ENCODE data around the gene PLPP3. TPM values are rescaled to one million over a fixed set of nuclear protein-coding genes. Genes with fewer than 3 reads are reported as not detected.
"Not testable (repeated sequence)": the region's sequence is repeated elsewhere in the genome, so short reads cannot be mapped to it uniquely, and the experiment has no call there.

Gene PLPP3
- 95.5 TPM for polyA plus RNA-seq (ENCODE audit: insufficient read length)

DNA sequence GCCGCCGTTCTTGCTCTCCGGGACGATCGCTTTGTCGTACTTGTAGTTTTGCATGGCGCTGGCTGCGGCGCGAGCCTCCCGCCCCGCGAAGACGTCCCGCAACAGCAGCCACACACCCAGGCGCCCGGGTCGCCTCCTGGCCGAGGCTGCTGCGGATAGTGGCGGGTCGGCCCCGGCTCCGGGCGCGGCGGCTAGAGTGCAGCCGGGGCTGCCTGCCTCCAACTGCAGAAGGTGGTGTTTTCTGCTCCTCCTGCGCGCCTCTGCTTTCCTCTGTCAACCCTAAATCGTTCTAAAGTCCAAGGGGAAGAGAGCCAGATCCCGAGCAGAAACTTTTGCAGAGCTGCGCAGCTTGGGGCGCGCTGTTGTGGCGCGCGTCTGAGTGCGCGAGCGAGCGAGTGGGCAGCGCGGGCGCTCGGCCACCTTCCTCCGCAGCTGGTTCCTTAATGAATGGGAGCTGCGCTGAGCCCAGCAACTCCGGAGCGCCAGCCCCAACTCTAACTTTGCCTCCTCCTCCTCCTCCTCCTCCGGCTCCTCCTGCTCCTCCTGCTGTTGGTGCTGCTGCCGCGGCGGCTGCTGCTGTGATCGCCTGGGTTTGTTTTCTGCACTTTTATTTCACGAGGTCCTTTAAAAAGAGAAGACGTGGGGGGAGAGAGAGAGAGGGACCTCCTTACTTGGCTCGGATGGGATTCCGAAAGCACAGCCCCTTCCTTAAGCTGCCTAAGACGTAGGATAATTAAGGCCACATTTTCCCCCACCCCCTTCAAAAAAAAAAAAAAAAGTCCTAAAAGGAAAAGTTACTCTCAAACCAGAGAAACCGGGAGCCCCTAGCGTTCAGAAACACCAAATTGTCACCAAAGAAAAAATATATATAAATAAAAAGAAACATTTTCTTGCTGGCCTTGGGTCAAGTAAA is at the start of gene PLPP3:
Gene PLPP3, minus strand, starts transcription at position 601 of the 913 bp plus-strand sequence. Its CDS starts 547 bp downstream, at position 54.
- DNase-seq (ENCODE audit: low read depth): peak; percentile 95

DNA sequence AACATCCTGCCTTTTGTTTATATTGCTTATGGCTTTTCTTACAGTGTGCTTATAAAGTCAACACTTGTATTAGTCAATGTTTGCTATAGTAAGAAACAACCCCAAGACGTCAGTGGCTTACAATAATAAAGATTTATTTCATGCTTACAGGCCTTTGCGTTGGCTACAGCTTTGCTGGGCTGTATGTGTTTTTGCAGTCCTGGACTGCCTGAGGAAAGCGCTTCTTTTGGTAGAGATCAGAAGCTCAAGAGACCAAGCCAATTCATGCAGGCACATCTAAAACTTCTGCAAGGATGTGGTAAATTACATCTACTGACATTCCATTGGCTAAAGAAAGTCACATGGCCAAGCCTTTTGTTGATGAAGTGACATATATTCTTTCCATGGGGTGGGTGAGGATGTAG is 48.3 kb upstream of the PLPP3 start:
- no peak for DNase-seq (ENCODE audit: low read depth)

DNA sequence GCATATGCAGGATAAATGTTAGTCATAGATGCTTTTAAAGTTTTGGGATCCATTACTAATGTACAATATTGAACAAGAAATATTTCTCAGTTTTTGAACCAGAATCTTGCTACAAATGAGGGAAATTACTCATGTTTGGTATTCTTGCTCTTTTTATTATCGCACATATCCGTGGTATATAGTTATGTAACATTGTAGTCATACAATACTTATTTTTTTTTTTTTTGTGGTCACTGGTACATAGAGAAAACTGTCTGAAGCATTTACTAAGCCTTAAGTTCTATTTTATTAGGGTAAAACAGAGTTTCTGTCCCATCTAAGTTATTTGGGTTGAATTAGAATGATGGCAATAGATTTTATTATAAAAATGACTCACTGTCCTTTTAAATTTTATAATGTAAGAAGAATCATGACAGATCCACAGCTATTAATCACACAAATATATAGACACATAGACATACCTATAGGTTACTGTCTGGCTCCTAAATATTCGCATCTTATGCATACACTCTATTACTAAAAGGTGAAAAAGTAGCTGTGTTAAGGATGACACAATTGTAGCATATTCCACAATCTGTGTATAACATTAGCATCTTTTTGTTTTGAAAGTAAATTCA is 47.8 kb upstream of the PLPP3 start:
- DNase-seq (ENCODE audit: low read depth): no peak

DNA sequence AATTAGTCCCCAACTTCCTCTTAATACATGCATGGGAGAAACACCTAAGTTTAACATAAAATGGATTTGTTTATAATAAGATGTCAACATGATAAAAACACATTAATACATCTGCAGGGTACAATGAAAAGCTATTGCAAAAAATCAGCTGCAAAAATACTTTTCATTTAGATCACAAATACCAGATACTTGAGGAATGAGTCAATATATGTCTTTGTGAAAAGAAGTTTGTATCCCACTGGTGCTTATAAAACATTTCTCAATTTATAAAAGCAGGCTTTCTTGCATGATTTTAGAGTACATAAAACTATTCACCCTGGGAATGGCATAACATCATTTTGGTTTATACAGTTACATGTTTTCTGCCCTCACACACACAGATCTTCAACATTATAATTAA is 47.2 kb upstream of the PLPP3 start:
- no peak for DNase-seq (ENCODE audit: low read depth)

DNA sequence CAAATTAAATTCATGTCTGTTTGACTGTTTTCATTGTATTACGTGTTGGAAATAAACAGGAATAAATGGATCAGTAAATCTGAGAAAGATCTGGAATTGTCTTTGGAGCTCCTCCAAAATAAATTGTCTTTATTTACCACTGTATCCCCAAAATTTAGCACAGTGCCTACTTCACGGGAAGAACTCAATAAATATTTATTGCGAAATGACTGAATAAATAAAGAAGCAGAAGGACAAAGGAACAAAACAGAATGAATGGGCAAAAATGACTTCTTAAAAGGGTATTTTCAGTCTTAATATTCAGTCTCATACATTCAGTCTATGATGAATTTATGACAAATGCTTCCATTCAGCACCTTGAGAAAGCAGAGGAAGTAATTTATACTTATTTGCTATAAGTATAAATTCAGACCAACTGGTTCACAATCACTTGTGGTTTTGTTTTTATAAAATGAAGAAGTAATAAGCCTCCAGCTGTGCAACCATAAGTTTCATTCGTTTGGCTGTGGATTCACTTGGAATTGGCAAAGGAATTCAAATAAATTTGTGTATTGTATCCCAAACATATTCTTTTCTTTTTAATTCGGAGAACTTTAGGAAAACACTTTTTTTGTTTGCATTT is 46.6 kb upstream of the PLPP3 start:
- no peak for DNase-seq (ENCODE audit: low read depth)

DNA sequence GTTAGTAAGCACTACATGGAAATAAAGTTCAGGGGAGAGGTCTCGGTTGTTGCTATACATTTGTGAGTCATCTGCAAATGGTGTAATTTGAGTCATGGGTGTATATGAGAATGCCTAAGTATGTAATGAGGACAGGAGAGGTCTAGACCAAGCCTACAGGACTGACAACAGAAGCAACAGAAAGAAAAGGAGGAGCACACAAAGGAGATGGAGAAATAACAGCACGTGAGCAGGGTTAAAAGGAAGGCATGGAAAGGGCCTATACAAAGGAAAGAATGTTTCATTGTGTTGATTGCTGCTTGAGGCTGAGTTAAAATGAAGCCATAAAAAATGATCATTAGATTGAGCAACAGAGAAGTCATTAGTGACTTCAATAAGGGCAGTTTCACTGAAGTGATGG is 37.8 kb upstream of the PLPP3 start:
- DNase-seq (ENCODE audit: low read depth): no peak

DNA sequence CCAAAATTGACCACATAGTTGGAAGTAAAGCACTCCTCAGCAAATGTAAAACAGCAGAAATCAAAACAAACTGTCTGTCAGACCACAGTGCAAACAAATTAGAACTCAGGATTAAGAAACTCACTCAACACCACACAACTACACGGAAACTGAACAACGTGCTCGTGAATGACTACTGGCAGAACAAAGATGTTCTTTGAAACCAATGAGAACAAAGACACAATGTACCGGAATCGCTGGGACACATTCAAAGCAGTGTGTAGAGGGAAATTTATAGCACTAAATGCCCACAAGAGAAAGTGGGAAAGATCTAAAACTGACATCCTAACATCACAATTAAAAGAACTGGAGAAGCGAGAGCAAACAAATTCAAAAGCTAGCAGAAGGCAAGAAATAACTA is 31.4 kb upstream of the PLPP3 start:
- not testable (repeated sequence) for DNase-seq (ENCODE audit: low read depth)

DNA sequence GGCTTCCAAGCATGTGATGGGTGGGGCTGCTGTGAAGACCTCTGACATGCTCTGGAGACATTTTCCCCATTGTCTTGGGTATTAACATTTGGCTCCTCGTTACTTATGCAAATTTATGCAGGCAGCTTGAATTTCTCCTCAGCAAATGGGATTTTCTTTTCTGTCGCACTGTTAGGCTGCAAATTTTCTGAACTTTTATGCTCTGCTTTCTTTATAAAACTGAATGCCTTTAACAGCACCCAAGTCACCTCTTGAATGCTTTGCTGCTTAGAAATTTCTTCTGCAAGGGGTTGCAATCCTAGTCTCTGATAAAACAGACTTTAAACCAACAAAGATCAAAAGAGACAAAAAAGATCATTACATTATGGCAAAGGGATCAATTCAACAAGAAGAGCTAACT is 30.7 kb upstream of the PLPP3 start:
- not testable (repeated sequence) for DNase-seq (ENCODE audit: low read depth)

DNA sequence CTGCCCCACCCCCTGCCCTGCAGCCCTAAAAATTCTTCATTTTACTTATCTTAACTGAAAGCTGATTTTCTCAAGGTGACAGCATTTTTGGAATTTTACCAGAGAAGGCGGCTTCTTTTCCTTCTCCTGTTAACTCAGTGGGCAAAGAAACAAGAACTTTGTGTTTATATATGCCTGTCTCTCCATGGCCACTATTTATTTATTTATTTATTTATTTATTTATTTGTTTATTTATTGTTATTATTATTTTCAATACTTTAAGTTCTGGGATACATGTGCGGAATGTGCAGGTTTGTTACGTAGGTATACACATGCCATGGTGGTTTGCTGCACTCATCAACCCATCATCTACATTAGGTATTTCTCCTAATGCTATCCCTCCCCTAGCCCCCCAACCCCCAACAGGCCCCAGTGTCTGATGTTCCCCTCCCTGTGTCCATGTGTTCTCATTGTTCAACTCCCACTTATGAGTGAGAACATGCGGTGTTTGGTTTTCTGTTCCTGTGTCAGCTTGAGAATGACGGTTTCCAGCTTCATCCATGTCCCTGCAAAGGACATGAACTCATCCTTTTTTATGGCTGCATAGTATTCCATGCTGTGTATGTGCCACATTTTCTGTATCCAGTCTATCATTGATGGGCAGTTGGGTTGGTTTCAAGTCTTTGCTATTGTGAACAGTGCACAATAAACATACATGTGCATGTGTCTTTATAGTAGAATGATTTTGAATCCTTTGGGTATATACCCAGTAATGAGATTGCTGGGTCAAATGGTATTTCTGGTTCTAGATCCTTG is 16.2 kb upstream of the PLPP3 start:
- not testable (repeated sequence) for DNase-seq (ENCODE audit: low read depth)

DNA sequence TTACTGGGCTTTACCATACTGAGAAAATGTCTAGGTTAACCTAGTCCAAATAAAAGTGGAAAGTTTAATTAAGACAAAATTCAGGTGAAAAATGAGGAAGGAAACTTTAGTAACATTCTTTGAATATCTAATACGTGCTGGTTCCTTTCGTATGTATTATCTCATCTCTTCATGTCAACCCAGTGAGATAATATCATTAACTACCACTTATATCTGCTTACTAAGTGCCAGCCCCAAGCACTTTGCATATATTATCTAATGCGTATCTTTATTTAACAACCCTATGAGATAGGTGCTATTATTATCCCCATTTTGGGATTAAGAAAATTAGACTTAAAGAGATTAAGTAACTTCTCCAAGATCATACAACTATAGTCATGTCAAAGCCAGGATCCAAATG is 12.5 kb upstream of the PLPP3 start:
- DNase-seq (ENCODE audit: low read depth): no peak

DNA sequence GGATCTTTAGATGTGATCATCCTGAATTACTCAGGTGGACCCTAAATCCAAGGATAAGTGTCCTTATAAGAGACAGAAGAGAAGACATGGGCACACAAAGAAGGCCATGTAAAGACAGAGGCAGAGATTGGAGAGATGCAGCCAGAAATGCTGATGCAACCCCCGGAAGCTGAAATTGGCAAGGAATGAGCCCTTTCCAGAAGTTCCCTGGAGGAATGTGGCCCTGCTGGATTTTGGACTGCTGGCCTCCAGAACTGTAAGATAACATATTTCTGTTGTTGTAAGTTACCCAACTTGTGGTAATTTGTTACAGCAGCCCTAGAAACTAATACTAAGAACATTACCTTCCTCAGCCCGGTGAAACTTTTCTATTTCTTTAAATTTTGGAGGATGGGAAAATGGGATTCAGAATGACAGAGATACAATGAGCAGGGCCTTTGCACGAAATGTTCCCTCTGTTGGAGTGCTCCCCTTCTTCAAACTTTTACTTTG is 11.2 kb upstream of the PLPP3 start:
- DNase-seq (ENCODE audit: low read depth): no peak

DNA sequence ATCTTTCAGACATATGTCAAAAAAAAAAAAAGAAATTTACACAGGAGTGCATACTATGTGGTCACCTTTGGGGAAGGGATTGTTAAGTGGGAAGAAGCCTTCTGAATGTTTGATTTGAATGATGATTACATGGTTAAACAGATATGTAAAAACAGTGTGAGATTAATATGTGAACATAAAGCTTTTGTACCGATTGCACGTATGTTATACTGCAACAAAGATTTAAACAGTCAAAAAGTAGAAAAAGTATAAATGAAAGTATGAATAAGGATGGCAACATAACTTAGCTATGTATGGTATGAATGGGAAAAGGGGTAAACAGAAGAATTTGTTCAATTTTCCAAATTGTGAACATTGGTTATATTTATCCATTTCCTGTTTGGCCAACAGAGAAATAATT is 10.0 kb upstream of the PLPP3 start:
- no peak for DNase-seq (ENCODE audit: low read depth)

DNA sequence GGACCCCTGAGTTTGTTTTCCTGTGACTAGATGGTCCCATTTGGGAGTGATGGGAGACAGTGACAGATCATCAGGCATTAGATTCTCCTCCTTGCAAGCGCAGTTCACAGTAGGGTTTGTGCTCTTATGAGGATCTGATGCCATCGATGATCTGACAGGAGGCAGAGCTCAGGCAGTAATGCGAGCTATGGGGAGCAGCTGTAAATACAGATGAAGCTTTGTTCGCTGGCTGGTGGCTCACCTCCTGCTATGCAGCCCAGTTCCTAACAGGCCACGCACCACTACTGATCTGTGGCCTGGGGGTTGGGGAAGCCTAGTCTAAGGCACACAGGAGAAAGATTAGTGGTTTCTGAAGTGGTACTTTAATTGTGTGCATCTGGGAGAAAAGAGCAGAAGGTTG is 7.1 kb upstream of the PLPP3 start:
- no peak for DNase-seq (ENCODE audit: low read depth)

DNA sequence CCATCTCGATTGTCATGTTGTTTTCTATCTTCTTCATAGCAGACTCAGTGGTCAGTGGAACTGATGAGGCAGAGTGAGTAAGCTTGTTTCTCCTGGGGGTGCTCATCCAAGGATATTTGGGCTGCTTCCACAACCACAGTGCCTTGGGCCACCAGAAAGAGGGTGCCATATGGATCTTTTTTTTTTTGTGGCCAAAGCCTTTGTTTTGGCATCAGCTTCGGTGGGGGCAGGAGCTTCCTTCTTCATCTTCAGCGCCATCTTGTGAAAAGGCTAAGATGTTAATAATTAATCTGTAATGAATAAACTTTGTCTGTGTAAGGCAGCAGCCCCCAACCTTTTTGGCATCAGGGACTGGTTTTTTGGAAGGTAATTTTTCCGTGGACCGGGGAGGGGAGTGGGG is 6.6 kb upstream of the PLPP3 start:
- DNase-seq (ENCODE audit: low read depth): no peak

DNA sequence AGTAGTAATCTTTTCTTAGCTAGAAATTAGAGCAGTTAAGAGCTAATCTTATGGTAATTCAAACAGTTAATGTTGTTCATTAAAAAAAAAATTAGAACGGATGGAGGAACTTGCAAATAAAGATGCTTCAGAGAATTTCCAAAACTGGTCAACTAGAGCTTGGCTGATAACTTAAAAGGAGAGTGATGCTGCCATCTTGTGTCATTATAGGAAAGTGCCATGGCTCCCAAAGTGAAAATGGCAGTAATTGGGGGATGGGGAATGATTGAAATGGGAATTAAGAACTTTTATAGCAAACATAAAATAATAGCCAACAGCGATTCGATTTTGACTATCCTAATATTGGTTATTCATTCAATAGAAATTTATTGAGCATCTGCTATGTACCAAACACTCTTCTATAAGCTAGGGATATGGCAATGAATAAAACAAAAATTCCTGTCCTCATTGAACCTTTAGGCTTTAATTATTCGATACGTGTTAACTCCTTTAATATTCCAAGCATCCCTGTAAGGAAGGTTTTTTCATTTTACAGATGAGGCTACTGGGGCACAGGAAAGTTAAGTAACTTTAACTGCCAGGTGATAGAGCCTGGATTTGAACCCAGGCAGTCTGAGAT is 5.7 kb upstream of the PLPP3 start:
- DNase-seq (ENCODE audit: low read depth): peak; percentile 60

DNA sequence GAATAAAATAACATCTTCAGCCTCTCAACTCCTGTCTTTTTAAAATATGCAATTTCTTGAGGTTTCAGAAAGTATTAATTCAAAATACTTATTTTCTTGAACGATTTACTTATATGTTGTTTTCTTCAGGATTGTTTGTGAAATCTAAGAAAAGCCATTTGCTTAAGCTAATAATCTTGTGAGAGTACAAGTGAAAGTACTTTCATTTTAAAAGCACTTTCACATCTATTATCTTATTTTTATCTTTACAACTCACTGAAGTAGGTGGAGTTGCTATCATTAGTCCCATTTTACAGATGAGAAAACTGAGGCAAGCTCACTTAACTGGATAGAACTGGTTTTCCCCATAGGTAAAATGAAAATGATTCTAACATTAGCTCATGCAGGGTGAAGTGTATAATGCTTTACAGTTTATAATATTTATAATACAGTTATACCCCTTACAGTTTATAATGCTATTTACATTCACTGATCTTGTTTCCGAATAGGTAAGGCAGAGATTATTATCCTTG is 4.7 kb upstream of the PLPP3 start:
- no peak for DNase-seq (ENCODE audit: low read depth)

DNA sequence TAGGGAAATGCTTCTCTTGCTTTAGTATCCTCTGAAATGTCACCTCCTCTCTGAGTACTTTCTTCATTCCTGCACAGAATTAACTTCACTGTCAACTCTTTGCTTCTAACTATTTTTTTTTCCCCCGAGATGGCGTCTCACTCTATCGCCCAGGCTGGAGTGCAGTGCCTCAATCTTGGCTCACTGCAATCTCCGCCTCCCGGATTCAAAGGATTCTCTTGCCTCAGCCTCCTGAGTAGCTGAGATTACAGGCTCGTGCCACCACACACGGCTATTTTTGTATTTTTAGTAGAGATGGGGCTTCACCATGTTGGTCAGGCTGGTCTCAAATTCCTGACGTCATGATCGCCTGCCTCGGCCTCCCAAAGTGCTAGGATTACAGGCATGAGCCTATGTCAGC is 1.4 kb upstream of the PLPP3 start:
- DNase-seq (ENCODE audit: low read depth): no peak

DNA sequence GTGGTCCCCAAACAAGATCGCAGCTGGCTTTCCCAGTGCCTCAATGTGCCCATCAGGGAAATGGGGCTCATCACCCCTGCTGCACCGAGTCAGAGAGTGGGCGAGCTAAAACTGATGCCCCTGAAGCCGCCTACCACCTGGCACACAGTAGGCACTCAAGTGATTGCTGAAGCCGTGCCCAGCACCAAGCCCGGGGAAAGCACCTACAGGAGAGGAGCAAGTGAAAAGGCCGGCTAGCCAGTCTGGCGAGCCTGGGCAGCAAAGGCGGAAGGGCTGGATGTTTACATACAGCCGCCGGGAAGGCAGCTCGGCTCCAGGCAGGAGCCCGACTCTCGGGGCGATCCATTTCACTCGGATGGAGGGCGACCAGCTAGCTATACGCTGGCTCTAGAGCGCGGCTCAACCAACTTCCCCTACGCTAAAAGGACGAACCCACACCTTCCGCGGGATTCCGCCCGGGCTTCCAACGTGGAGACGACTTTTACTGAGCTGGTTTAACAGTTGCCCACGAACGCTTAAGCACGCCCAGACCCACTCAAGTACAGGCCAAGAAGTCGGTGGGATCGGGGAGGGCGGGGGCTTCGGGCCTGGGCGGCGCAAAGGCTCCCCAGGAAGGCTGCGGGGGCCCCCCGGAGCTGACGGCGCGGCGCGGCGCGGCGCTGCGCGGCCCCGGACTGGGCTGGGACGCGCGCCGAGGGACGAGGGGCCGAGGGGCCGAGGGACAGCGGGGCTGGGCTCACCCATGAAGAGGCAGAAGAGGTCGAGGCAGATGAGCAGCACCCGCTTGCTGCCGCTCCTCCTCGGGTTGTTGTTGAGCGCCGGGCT is 1.0 kb downstream of the PLPP3 start:
- no peak for DNase-seq (ENCODE audit: low read depth)

DNA sequence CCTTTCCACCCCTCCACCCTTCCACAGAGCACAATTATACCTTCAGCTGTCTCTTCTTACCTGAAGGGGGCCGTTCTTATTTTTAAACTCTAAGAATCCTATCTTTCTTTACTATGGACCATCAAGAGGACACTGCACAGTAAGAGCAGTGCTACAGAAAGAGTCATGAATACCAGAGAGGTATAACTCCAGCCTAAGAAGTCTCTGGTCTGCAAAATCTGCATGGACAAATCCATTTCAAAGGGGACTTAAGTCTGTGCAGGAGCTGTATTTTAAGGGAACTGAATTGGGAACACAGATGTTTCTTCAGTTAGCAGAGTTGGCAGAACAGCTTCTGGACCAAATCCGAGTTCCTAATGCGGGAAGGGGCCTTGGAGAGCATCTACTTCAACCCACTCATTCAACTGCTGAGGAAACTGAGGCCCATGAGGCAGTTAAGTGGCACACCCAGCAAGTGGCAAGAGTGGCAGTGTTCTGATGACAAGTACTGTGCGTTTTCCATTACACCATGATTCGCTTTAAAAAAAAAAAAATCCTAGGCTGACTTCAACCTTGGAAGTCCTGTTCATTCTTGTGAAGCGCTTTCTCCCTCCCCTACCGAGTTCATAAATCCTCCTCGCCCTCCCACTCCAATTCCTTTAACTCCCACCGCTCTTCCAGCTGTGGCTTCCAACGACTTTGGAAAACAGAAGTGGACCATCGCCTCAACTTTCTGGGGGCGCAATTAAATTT is 1.8 kb downstream of the PLPP3 start:
- peak; percentile 40 for DNase-seq (ENCODE audit: low read depth)

Measured in forelimb muscle (tissue), 1 donor.